Stomach (tissue), 19 donors: ENCODE data around the gene RCAN1. TPM values are rescaled to one million over a fixed set of nuclear protein-coding genes. Genes with fewer than 3 reads are reported as not detected.
A peak's percentile ranks its signal among the peaks of the same experiment; 100 is the strongest.

Experiments
- DNase-seq, 2 donors: peaks; one replicate each; pipeline versions ENCODE4 v3.0.0 to v3.0.0-alpha.2; 2013 to 2019
- H3K27ac ChIP-seq, 5 donors: fragments of 200-600 bp in 4 of 5; sonication (generic) in 4 of 5; one replicate each; pipeline ENCODE4 v1.5.1; 2013 to 2019; ENCODE audit warnings: mild to moderate bottlenecking in 1 of 5, moderate library complexity in 1 of 5
- H3K27me3 ChIP-seq, 3 donors: fragments of 200-600 bp; sonication (generic); one replicate each; pipeline ENCODE4 v1.5.1; 2017 to 2019; ENCODE audit warnings: mixed run types in 1 of 3
- H3K36me3 ChIP-seq, 4 donors: fragments of 200-600 bp; sonication (generic); 1 replicate in 3 of 4; 2 replicates in 1 of 4; pipeline ENCODE4 v1.5.1; 2016 to 2019
- H3K4me1 ChIP-seq, 4 donors: fragments of 200-600 bp; sonication (generic); one replicate each; pipeline ENCODE4 v1.5.1; 2016 to 2019
- H3K4me3 ChIP-seq, 4 donors: fragments of 200-600 bp; sonication (generic) in 3 of 4; one replicate each; pipeline ENCODE4 v1.5.1; 2016 to 2019; ENCODE audit warnings: mild to moderate bottlenecking in 1 of 4
- H3K9me3 ChIP-seq, 4 donors: fragments of 200-600 bp; sonication (generic); one replicate each; pipeline ENCODE4 v1.5.1; 2016 to 2019
- CTCF ChIP-seq, 7 experiments: fragments of 450-650 bp in 4 of 7; fragments of 200-600 bp in 3 of 7; sonication (generic) in 3 of 7; IDR thresholded peaks; one replicate each; pipeline ENCODE4 v1.5.1; 2016 to 2019; ENCODE audit warnings: antibody characterized with exemption in 7 of 7, control low read depth in 2 of 7, mild to moderate bottlenecking in 1 of 7
- EP300 ChIP-seq: sonication (generic); formaldehyde crosslinking; IDR thresholded peaks from one replicate; pipeline ENCODE4 v1.6.1; 2017; ENCODE audit warnings: antibody characterized with exemption
- POLR2A ChIP-seq, 4 donors: fragments of 450-650 bp; IDR thresholded peaks; one replicate each; pipeline ENCODE4 v1.6.1; 2016; ENCODE audit warnings: antibody characterized with exemption in 4 of 4, control low read depth in 2 of 4, mild to moderate bottlenecking in 1 of 4, moderate library complexity in 1 of 4
- POLR2AphosphoS5 ChIP-seq, 3 donors: sonication (generic); formaldehyde crosslinking; IDR thresholded peaks; one replicate each; pipeline ENCODE4 v1.6.1; 2016; ENCODE audit warnings: antibody characterized with exemption in 3 of 3
- WGBS, 5 donors: extraction: QIAGEN DNeasy Blood & Tissue Kit in 3 of 5; methylation state at CpG; one replicate each; pipeline versions ENCODE4 v1.1.5 to v1.1.7; 2013 to 2018; 5-methylcytosine and 5-hydroxymethylcytosine counted together
- intact Hi-C: fragments of 100-400 bp; cut with DNase I; formaldehyde crosslinking; loops from one replicate; pipeline ENCODE4 v1.15.1; 2023; ENCODE audit warnings: low total_unique reads
- long read RNA-seq, 10 donors: transcript quantifications; one replicate each; lab custom pipeline, GENCODE V29; 2026
- polyA plus RNA-seq, 3 donors: library from polyadenylated mRNA; stranded (reverse); fragments of 200-250 nt; gene quantifications; one replicate each; pipeline ENCODE4 v1.2.3, GENCODE V29; 2013
- total RNA-seq, 5 donors: library from RNA; depleted of rRNA; stranded (reverse); fragments of >200 nt; gene quantifications; one replicate each; pipeline versions ENCODE4 v1.1.0 to v1.2.3, GENCODE V29; 2014 to 2016
- donor health status: healthy with polysubstance abuse.
- donor health status: Bipolar disorder and iron deficiency.
- donor health status: healthy.

The RCAN1 gene
- total RNA-seq (10 to 100 TPM; 23.9 to 85.7 (median 32.1) TPM), polyA plus RNA-seq (10 to 100 TPM; 15.6 to 36.9 (median 24.3) TPM)
- long read RNA-seq, donor 1, partial matches to known transcripts = 0 of 2 reads
- long read RNA-seq, donor 1, other reads (novel, unspliced or antisense) = 0 of 2 reads
- long read RNA-seq, donor 2, transcript RCAN1-201 (4 exons, 2,490 nt) = major isoform, 5 of 12 reads
- long read RNA-seq, donor 2, partial matches to known transcripts = 6 of 12 reads
- long read RNA-seq, donor 2, other reads (novel, unspliced or antisense) = 0 of 12 reads
- long read RNA-seq, donor 3, partial matches to known transcripts = 0 of 2 reads
- long read RNA-seq, donor 3, other reads (novel, unspliced or antisense) = 0 of 2 reads
- long read RNA-seq, donor 4, partial matches to known transcripts = 0 of 1 reads
- long read RNA-seq, donor 4, other reads (novel, unspliced or antisense) = 0 of 1 reads
- long read RNA-seq, donor 5, partial matches to known transcripts = 0 of 10 reads
- long read RNA-seq, donor 5, other reads (novel, unspliced or antisense) = 0 of 10 reads
- long read RNA-seq, donor 6, partial matches to known transcripts = 594 of 674 reads
- long read RNA-seq, donor 6, other reads (novel, unspliced or antisense) = 73 of 674 reads
- long read RNA-seq, donor 7, transcript RCAN1-201 (4 exons, 2,490 nt) = major isoform, 6 of 7 reads
- long read RNA-seq, donor 7, partial matches to known transcripts = 0 of 7 reads
- long read RNA-seq, donor 7, other reads (novel, unspliced or antisense) = 0 of 7 reads
- long read RNA-seq, donor 8, partial matches to known transcripts = 0 of 6 reads
- long read RNA-seq, donor 8, other reads (novel, unspliced or antisense) = 0 of 6 reads
- long read RNA-seq, donor 9, partial matches to known transcripts = 0 of 4 reads
- long read RNA-seq, donor 9, other reads (novel, unspliced or antisense) = 0 of 4 reads
- long read RNA-seq, donor 10, partial matches to known transcripts = 0 of 5 reads
- long read RNA-seq, donor 10, other reads (novel, unspliced or antisense) = 0 of 5 reads

GRCh38 chr21:34614628-34615486 lies at the start of gene RCAN1:
Gene RCAN1, minus strand, starts transcription at chr21:34615113. Its CDS starts 102 bp downstream, at chr21:34615011.
- peak within 1 kb of the TSS; percentile 89 to 93 (median 89) for H3K27ac ChIP-seq
- intact Hi-C loops = no loop called here
- DNase-seq = peak; percentile 91 to 98
- no peaks in the 10 kb centered on the region for H3K9me3 ChIP-seq
- peaks cover 23 to 30% (median 25%) of the 10 kb centered on the region in 4 donors for H3K4me1 ChIP-seq
- TF ChIP-seq POLR2AphosphoS5 (IDR thresholded peaks at IDR 0.05) (peak; percentile 50 to 82 (median 58)), POLR2A (IDR thresholded peaks at IDR 0.05) (no peak), CTCF (IDR thresholded peaks at IDR 0.05) (no peak), EP300 (no peak)
- H3K4me3 ChIP-seq = peak within 1 kb of the TSS; percentile 72 to 89 (median 78)
- 0 to 2% (median 0%) methylated on average over 55 to 121 of the region's 121 CpGs for WGBS, 5 donors
- no peaks in the 10 kb centered on the region for H3K27me3 ChIP-seq
- no peaks in the 10 kb centered on the region for H3K36me3 ChIP-seq

- intact Hi-C loops = no loop called here
- Histone ChIP-seq H3K4me3 (no peak overlapping the region), H3K4me1 (no peaks in the 10 kb centered on the region), H3K27ac (no peak overlapping the region), H3K36me3 (no peaks in the 10 kb centered on the region), H3K9me3 (peaks cover 0 to 30% (median 23%) of the 10 kb centered on the region in 4 donors), H3K27me3 (peaks cover 0 to 14% (median 0%) of the 10 kb centered on the region in 3 donors)
- no peak for TF ChIP-seq EP300
- no peak for TF ChIP-seq POLR2A (IDR thresholded peaks at IDR 0.05)
- TF ChIP-seq CTCF (IDR thresholded peaks at IDR 0.05) = no peak
- TF ChIP-seq POLR2AphosphoS5 (IDR thresholded peaks at IDR 0.05) = no peak
- no peak for DNase-seq
Observed at GRCh38 chr21:34661848-34662247, 46.9 kb upstream of the RCAN1 start.

DNA sequence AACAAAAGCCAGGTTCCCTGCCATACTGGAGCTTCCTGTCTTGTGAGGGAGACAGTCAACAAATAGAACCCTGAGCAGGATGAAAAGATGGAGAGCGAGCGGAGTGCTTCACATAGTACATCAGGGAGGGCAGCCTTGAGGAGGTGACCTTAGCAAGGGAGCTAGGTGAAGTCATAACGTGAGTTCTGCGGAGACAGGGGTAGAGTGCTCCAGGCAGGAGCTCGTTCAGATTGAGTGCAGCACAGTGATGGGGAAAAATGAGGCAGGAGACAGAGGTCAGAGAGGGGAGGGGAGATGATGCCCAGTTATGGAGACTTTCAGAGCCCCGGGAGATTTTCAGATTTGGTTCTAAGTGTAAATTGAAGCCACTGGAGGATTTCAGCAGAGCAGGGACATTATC lies 38.6 kb upstream of the RCAN1 start:
- H3K27ac ChIP-seq = no peak overlapping the region
- intact Hi-C loops = no loop called here
- H3K4me3 ChIP-seq = no peak overlapping the region
- TF ChIP-seq CTCF (IDR thresholded peaks at IDR 0.05) (no peak), EP300 (no peak), POLR2A (IDR thresholded peaks at IDR 0.05) (no peak), POLR2AphosphoS5 (IDR thresholded peaks at IDR 0.05) (no peak)
- H3K9me3 ChIP-seq = peaks cover 0 to 15% (median 0%) of the 10 kb centered on the region in 4 donors
- H3K4me1 ChIP-seq = peaks cover 0 to 10% (median 5%) of the 10 kb centered on the region in 4 donors
- peaks cover 0 to 20% (median 0%) of the 10 kb centered on the region in 3 donors for H3K27me3 ChIP-seq
- no peak for DNase-seq
- WGBS, 5 donors = 86 to 92% (median 89%) methylated on average over 6 of the region's 6 CpGs
- H3K36me3 ChIP-seq = no peaks in the 10 kb centered on the region
